ENCODE results near the gene DSP. TPM values are rescaled to one million over a fixed set of nuclear protein-coding genes. Genes with fewer than 3 reads are reported as not detected.

The DSP gene
- total RNA-seq, 1 donor from 2014 or later: not detected

GRCh38 chr6:7556394-7557106, 15.1 kb downstream of the DSP start:
- no peaks in the 10 kb centered on the region for H3K4me1 Mint-ChIP-seq (ENCODE audit: low read depth)

GRCh38 chr6:7557652-7558051, 16.2 kb downstream of the DSP start:
- Mint-ChIP-seq H3K9me3 (no peaks in the 10 kb centered on the region), H3K4me3 (no peak overlapping the region), H3K4me1 (ENCODE audit: low read depth) (no peaks in the 10 kb centered on the region), H3K36me3 (ENCODE audit: low read depth) (no peaks in the 10 kb centered on the region), H3K27me3 (ENCODE audit: insufficient read depth) (peaks cover 29% of the 10 kb centered on the region), H3K27ac (no peak overlapping the region)
- DNase-seq (ENCODE audit: low spot score): no peak
- intact Hi-C loops (cut with micrococcal nuclease): no loop called here

More at GRCh38 chr6:7556394-7557106, 15.1 kb downstream of the DSP start:
- no peak for DNase-seq (ENCODE audit: low spot score)
- H3K36me3 Mint-ChIP-seq (ENCODE audit: low read depth): no peaks in the 10 kb centered on the region
- no peak overlapping the region for H3K4me3 Mint-ChIP-seq
- H3K27me3 Mint-ChIP-seq (ENCODE audit: insufficient read depth): peaks cover 31% of the 10 kb centered on the region
- no peak overlapping the region for H3K27ac Mint-ChIP-seq
- H3K9me3 Mint-ChIP-seq: no peaks in the 10 kb centered on the region
- intact Hi-C loops (cut with micrococcal nuclease): no loop called here

- no peaks in the 10 kb centered on the region for H3K9me3 Mint-ChIP-seq
- H3K4me3 Mint-ChIP-seq: no peak overlapping the region
- intact Hi-C loops (cut with micrococcal nuclease): no loop called here
- H3K4me1 Mint-ChIP-seq (ENCODE audit: low read depth): no peaks in the 10 kb centered on the region
- no peaks in the 10 kb centered on the region for H3K36me3 Mint-ChIP-seq (ENCODE audit: low read depth)
- peaks cover 35% of the 10 kb centered on the region for H3K27me3 Mint-ChIP-seq (ENCODE audit: insufficient read depth)
- DNase-seq (ENCODE audit: low spot score): no peak
- no peak overlapping the region for H3K27ac Mint-ChIP-seq
These were observed 17.3 kb downstream of the DSP start for GRCh38 chr6:7558781-7559180.

- H3K9me3 Mint-ChIP-seq: no peaks in the 10 kb centered on the region
- intact Hi-C loops (cut with micrococcal nuclease): no loop called here
- no peak for DNase-seq (ENCODE audit: low spot score)
These were observed 17.7 kb downstream of the DSP start for GRCh38 chr6:7559196-7559595.

GRCh38 chr6:7559651-7560385, 18.3 kb downstream of the DSP start:
- H3K9me3 Mint-ChIP-seq: no peaks in the 10 kb centered on the region

More at GRCh38 chr6:7559196-7559595, 17.7 kb downstream of the DSP start:
- H3K27me3 Mint-ChIP-seq (ENCODE audit: insufficient read depth): peaks cover 36% of the 10 kb centered on the region
- H3K27ac Mint-ChIP-seq: no peak overlapping the region
- no peaks in the 10 kb centered on the region for H3K36me3 Mint-ChIP-seq (ENCODE audit: low read depth)
- H3K4me1 Mint-ChIP-seq (ENCODE audit: low read depth): no peaks in the 10 kb centered on the region
- no peak overlapping the region for H3K4me3 Mint-ChIP-seq

GRCh38 chr6:7561153-7561964, 19.9 kb downstream of the DSP start:
- Mint-ChIP-seq H3K9me3 (no peaks in the 10 kb centered on the region), H3K27me3 (ENCODE audit: insufficient read depth) (peaks cover 29% of the 10 kb centered on the region), H3K4me3 (no peak overlapping the region), H3K36me3 (ENCODE audit: low read depth) (no peaks in the 10 kb centered on the region), H3K27ac (no peak overlapping the region), H3K4me1 (ENCODE audit: low read depth) (no peaks in the 10 kb centered on the region)
- intact Hi-C loops (cut with micrococcal nuclease): no loop called here
- no peak for DNase-seq (ENCODE audit: low spot score)

More at GRCh38 chr6:7559651-7560385, 18.3 kb downstream of the DSP start:
- intact Hi-C loops (cut with micrococcal nuclease): no loop called here
- no peak overlapping the region for H3K27ac Mint-ChIP-seq
- H3K4me1 Mint-ChIP-seq (ENCODE audit: low read depth): no peaks in the 10 kb centered on the region
- peaks cover 33% of the 10 kb centered on the region for H3K27me3 Mint-ChIP-seq (ENCODE audit: insufficient read depth)
- no peaks in the 10 kb centered on the region for H3K36me3 Mint-ChIP-seq (ENCODE audit: low read depth)
- no peak for DNase-seq (ENCODE audit: low spot score)
- no peak overlapping the region for H3K4me3 Mint-ChIP-seq

GRCh38 chr6:7562769-7563168, 21.3 kb downstream of the DSP start:
- H3K36me3 Mint-ChIP-seq (ENCODE audit: low read depth): no peaks in the 10 kb centered on the region
- H3K27me3 Mint-ChIP-seq (ENCODE audit: insufficient read depth): peaks cover 29% of the 10 kb centered on the region
- intact Hi-C loops (cut with micrococcal nuclease): no loop called here
- H3K27ac Mint-ChIP-seq: no peak overlapping the region
- no peak overlapping the region for H3K4me3 Mint-ChIP-seq
- H3K4me1 Mint-ChIP-seq (ENCODE audit: low read depth): no peaks in the 10 kb centered on the region
- no peaks in the 10 kb centered on the region for H3K9me3 Mint-ChIP-seq
- DNase-seq (ENCODE audit: low spot score): no peak

- intact Hi-C loops (cut with micrococcal nuclease): no loop called here
- Mint-ChIP-seq H3K4me1 (ENCODE audit: low read depth) (no peaks in the 10 kb centered on the region), H3K36me3 (ENCODE audit: low read depth) (no peaks in the 10 kb centered on the region)
These were observed 24.6 kb downstream of the DSP start for GRCh38 chr6:7566107-7566506.

GRCh38 chr6:7566617-7567173, 25.2 kb downstream of the DSP start:
- Mint-ChIP-seq H3K27ac (no peak overlapping the region), H3K4me3 (no peak overlapping the region), H3K9me3 (no peaks in the 10 kb centered on the region), H3K27me3 (ENCODE audit: insufficient read depth) (peaks cover 25% of the 10 kb centered on the region), H3K4me1 (ENCODE audit: low read depth) (no peaks in the 10 kb centered on the region), H3K36me3 (ENCODE audit: low read depth) (no peaks in the 10 kb centered on the region)
- intact Hi-C loops (cut with micrococcal nuclease): no loop called here
- no peak for DNase-seq (ENCODE audit: low spot score)

More at GRCh38 chr6:7566107-7566506, 24.6 kb downstream of the DSP start:
- no peaks in the 10 kb centered on the region for H3K9me3 Mint-ChIP-seq
- peaks cover 22% of the 10 kb centered on the region for H3K27me3 Mint-ChIP-seq (ENCODE audit: insufficient read depth)
- no peak overlapping the region for H3K4me3 Mint-ChIP-seq
- no peak for DNase-seq (ENCODE audit: low spot score)
- no peak overlapping the region for H3K27ac Mint-ChIP-seq

- intact Hi-C loops (cut with micrococcal nuclease): no loop called here
These were observed 26.6 kb downstream of the DSP start for GRCh38 chr6:7568021-7568420.

GRCh38 chr6:7569082-7569481, 27.6 kb downstream of the DSP start:
- DNase-seq (ENCODE audit: low spot score): no peak
- intact Hi-C loops (cut with micrococcal nuclease): no loop called here
- H3K4me1 Mint-ChIP-seq (ENCODE audit: low read depth): no peaks in the 10 kb centered on the region
- no peak overlapping the region for H3K4me3 Mint-ChIP-seq
- H3K27me3 Mint-ChIP-seq (ENCODE audit: insufficient read depth): peaks cover 17% of the 10 kb centered on the region
- H3K36me3 Mint-ChIP-seq (ENCODE audit: low read depth): no peaks in the 10 kb centered on the region
- H3K27ac Mint-ChIP-seq: no peak overlapping the region
- no peaks in the 10 kb centered on the region for H3K9me3 Mint-ChIP-seq

More at GRCh38 chr6:7568021-7568420, 26.6 kb downstream of the DSP start:
- H3K4me1 Mint-ChIP-seq (ENCODE audit: low read depth): no peaks in the 10 kb centered on the region
- H3K27me3 Mint-ChIP-seq (ENCODE audit: insufficient read depth): peaks cover 20% of the 10 kb centered on the region
- H3K36me3 Mint-ChIP-seq (ENCODE audit: low read depth): no peaks in the 10 kb centered on the region
- H3K9me3 Mint-ChIP-seq: no peaks in the 10 kb centered on the region
- no peak overlapping the region for H3K27ac Mint-ChIP-seq
- no peak overlapping the region for H3K4me3 Mint-ChIP-seq
- DNase-seq (ENCODE audit: low spot score): no peak

- H3K27me3 Mint-ChIP-seq (ENCODE audit: insufficient read depth): peaks cover 18% of the 10 kb centered on the region
- no peaks in the 10 kb centered on the region for H3K4me1 Mint-ChIP-seq (ENCODE audit: low read depth)
- DNase-seq (ENCODE audit: low spot score): no peak
- no peak overlapping the region for H3K4me3 Mint-ChIP-seq
- H3K9me3 Mint-ChIP-seq: no peaks in the 10 kb centered on the region
- no peak overlapping the region for H3K27ac Mint-ChIP-seq
- intact Hi-C loops (cut with micrococcal nuclease): no loop called here
- no peaks in the 10 kb centered on the region for H3K36me3 Mint-ChIP-seq (ENCODE audit: low read depth)
These were observed 30.9 kb downstream of the DSP start for GRCh38 chr6:7572213-7572943.

Measured in activated T-helper 1 cell treated with anti-CD3 and anti-CD28 coated beads, Interleukin-12 subunit alpha, Interleukin-12 subunit beta, Interleukin-2, Interleukin-4 antibody, amounts not matched to agents 30 ng/mL and 10 ng/mL and 1 ng/mL, durations not matched to agents 14 hours and 24 hours and 36 hours (primary cell).